ENCODE results near the gene TIMM22.
"Not testable (repeated sequence)": the region's sequence is repeated elsewhere in the genome, so short reads cannot be mapped to it uniquely, and the experiment has no call there.

Gene TIMM22

GRCh38 chr17:1039511-1040215 lies 42.7 kb downstream of the TIMM22 start:
- no peak for DNase-seq (ENCODE audit: low read depth)

DNA sequence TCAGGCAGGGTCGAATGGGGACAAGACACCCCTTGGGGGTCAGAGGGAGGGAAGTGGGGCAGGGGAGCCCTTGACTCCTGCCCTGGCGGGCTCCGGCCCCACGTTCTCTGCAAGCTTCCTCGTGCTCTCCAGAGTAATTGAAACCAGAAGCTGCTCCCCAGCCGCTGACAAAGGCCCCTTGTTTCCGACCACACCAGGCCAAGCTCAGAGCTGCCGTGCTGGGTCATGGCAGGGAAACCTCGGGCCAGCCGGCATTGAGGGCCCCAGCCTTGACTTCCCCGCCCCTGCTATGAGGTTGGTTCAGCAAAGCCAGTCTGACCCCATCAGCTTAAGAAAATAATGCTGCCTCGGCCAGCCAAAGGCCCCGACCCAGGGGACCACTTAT lies 43.3 kb downstream of the TIMM22 start:
- no peak for DNase-seq (ENCODE audit: low read depth)

DNA sequence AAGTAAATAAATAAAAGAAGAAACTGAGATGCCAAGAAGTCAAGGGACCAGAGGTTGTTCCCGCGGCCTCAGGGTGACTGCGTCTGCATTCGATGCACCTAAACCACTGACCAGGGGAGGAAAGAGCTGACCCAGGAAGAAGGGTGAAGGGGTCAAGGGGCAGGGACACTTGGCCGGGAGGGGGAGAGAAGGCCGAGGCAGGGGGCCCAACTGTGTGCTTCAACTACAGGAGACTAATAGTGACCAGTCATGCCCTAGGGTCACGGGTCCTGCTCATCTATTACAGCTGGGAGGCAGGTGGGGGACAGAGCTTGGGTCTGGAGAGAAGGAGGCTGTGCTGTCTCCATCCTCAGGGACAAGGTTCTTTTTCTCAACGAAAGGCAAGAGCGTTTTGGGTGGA lies 44.8 kb downstream of the TIMM22 start:
- DNase-seq (ENCODE audit: low read depth), result no peak

DNA sequence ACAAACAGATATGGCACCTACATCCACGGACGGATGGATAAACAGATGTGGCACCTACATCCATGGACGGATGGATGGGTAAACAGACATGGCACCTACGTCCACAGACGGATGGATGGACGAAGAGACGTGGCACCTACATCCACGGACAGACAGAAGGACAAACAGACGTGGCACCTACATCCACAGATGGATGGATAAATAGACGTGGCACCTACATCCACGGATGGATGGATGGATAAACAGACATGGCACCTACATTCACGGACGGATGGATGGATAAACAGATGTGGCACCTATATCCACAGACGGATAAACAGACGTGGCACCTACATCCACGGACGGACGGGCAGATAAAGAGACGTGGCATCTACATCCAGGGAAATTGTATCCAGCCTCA lies 45.6 kb downstream of the TIMM22 start:
- DNase-seq (ENCODE audit: low read depth), result no peak

GRCh38 chr17:1043601-1044251 lies 46.8 kb downstream of the TIMM22 start:
- DNase-seq (ENCODE audit: low read depth), result no peak

- DNase-seq (ENCODE audit: low read depth), result not testable (repeated sequence)
Measured at GRCh38 chr17:1044387-1045009, 47.6 kb downstream of the TIMM22 start.

GRCh38 chr17:1045456-1045855 lies 48.5 kb downstream of the TIMM22 start:
- no peak for DNase-seq (ENCODE audit: low read depth)

GRCh38 chr17:1047177-1047878 lies 50.4 kb downstream of the TIMM22 start:
- DNase-seq (ENCODE audit: low read depth), result no peak

DNA sequence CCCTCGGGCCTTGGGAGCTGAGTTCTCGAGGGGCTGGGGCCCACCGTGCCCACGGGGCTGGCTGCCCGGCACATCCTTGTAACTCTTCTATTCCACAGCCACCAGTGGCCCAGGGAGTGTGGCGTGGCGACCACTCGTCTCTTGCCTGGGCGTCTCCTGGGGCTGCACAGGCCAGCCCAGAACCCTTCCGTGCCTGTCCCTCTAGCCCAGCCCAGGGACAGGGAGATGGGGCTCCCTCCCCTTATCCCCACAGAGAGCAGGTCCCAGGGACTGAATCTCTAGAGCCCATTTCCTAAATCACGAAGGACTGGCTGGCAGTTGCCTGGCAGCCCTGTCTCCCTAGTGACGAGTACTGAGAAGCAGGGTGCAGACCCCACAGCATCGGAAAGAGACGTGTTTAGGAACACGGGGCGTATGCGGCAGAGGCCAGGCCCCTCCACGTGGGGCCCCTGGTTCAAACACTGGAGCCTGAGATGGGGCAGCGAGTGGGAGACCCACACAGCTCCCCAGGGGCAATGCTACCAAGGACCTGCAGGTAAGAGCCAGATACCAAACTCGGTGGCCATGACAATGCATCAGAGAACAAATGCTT lies 51.0 kb downstream of the TIMM22 start:
- no peak for DNase-seq (ENCODE audit: low read depth)

DNA sequence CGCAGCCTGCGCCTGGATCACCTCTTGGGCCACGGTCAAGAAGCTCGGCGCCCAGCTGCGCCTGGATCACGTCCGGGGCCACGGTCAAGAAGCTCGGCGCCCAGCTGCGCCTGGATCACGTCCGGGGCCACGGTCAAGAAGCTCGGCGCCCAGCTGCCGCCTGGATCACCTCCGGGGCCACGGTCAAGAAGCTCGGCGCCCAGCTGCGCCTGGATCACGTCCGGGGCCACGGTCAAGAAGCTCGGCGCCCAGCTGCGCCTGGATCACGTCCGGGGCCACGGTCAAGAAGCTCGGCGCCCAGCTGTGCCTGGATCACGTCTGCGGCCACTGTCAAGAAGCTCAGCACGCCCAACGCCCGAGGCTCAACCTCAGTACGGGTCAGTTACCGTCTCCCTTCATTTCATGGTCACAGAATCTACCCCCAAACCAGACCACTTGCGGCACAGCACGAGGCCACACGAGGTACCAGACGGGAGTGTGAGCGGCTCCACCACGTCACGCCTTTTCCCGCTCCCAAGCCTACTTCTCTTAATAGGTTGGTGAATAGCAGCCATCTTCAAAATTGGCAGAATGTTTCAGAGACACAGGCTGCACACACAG lies 51.7 kb downstream of the TIMM22 start:
- not testable (repeated sequence) for DNase-seq (ENCODE audit: low read depth)

DNA sequence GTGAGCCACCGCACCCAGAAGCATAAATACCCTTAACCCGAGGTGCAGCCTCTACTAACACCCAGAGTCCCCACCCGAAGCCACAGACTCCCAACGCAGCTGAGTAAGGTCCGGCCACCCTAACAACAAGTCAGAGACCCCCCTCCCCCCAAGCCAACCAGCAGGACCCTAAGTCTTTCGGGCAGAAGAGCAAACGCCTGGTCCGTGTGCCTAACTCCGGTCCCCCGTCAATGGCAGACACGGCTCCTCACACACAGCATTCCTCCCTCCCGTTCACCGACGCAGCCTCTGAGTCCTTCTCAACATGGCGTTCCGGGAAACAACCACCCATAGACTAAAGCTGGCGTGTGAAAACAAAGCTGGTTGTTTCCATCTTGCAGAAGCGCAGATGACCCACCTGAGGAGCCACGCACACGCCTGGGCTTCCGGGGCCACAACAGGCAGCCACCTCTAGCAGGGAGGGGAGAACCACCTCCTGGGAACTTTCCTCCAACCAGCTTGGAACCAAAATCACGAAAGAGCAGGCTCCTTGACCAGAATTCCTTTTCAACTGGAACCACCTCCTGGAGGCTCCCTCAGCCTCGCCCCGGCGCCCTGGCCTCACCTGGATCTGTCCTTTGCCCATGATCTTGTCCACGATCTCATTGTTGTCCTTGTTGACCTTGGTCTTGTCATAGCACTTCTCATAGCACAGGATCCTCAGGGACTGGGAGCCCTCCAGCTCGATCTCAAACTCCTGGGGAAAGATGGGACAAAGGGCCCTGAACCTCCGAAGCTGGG lies 52.7 kb downstream of the TIMM22 start:
- no peak for DNase-seq (ENCODE audit: low read depth)

GRCh38 chr17:1050246-1050995 lies 53.5 kb downstream of the TIMM22 start:
- DNase-seq (ENCODE audit: low read depth), result no peak

GRCh38 chr17:1050996-1051925 lies 54.3 kb downstream of the TIMM22 start:
- DNase-seq (ENCODE audit: low read depth), result no peak

All from HS-5 (cell line).